HAP-1 (cell line): ENCODE results near the gene C1QTNF8.

Source experiments
- DNase-seq, 2 experiments: peaks; one replicate each; pipeline ENCODE4 v3.0.0-alpha.2; 2016 to 2020; ENCODE audit warnings: low spot score in 2 of 2
- H3K27me3 ChIP-seq: fragments of 250-450 bp; sonication (Bioruptor Pico); 2 replicates; pipeline ENCODE4 v1.5.1; 2020; ENCODE audit warnings: low read depth, mild to moderate bottlenecking, moderate library complexity
- H3K36me3 ChIP-seq: fragments of 250-450 bp; sonication (Bioruptor Pico); replicated peaks from 2 replicates; pipeline ENCODE4 v1.5.1; 2020; ENCODE audit warnings: mild to moderate bottlenecking
- H3K4me1 ChIP-seq: fragments of 250-450 bp; sonication (Bioruptor Pico); 2 replicates; pipeline ENCODE4 v1.5.1; 2020; ENCODE audit warnings: mild to moderate bottlenecking
- H3K4me3 ChIP-seq: fragments of 250-450 bp; sonication (Bioruptor Pico); 2 replicates; pipeline ENCODE4 v1.5.1; 2020; ENCODE audit warnings: mild to moderate bottlenecking, moderate library complexity
- H3K9me3 ChIP-seq: fragments of 250-450 bp; sonication (Bioruptor Pico); 2 replicates; pipeline ENCODE4 v1.5.1; 2020; ENCODE audit warnings: mild to moderate bottlenecking, moderate library complexity
- in situ Hi-C: fragments of 300-500 bp; cut with MboI; formaldehyde crosslinking; loops from 3 replicates; pipeline ENCODE4 v1.14.3; 2020; ENCODE audit warnings: low sequenced_read_pairs, inconsistent platforms, mixed read lengths

C1QTNF8 gene

GRCh38 chr16:1108299-1109252 lies 12.5 kb upstream of the C1QTNF8 start:
- in situ Hi-C loops, result no loop called here
- H3K27me3 ChIP-seq, result peaks cover 56% of the 10 kb centered on the region
- DNase-seq, result peak in 1 of 2 experiments; percentile 35
- no peaks in the 10 kb centered on the region for H3K4me1 ChIP-seq
- H3K4me3 ChIP-seq, result no peak overlapping the region
- no peaks in the 10 kb centered on the region for H3K9me3 ChIP-seq
- H3K36me3 ChIP-seq, result no peaks in the 10 kb centered on the region

- Histone ChIP-seq H3K4me3 (no peak overlapping the region), H3K36me3 (no peaks in the 10 kb centered on the region), H3K9me3 (no peaks in the 10 kb centered on the region), H3K27me3 (peaks cover 48% of the 10 kb centered on the region), H3K4me1 (no peaks in the 10 kb centered on the region; the same call in 1 of the 2 replicates)
- DNase-seq, result no peak
- in situ Hi-C loops, result no loop called here
Measured at GRCh38 chr16:1107731-1108130, 11.7 kb upstream of the C1QTNF8 start.

- in situ Hi-C loops, result no loop called here
- H3K36me3 ChIP-seq, result no peaks in the 10 kb centered on the region
- no peaks in the 10 kb centered on the region; the same call in 1 of the 2 replicates for H3K4me1 ChIP-seq
- DNase-seq, result no peak
- peaks cover 42% of the 10 kb centered on the region for H3K27me3 ChIP-seq
- H3K9me3 ChIP-seq, result no peaks in the 10 kb centered on the region
- no peak overlapping the region for H3K4me3 ChIP-seq
Measured at GRCh38 chr16:1107141-1107540, 11.1 kb upstream of the C1QTNF8 start.

GRCh38 chr16:1106659-1107058 lies 10.6 kb upstream of the C1QTNF8 start:
- Histone ChIP-seq H3K9me3 (no peaks in the 10 kb centered on the region), H3K27me3 (peaks cover 37% of the 10 kb centered on the region), H3K36me3 (no peaks in the 10 kb centered on the region), H3K4me1 (no peaks in the 10 kb centered on the region; the same call in 1 of the 2 replicates), H3K4me3 (no peak overlapping the region)
- in situ Hi-C loops, result no loop called here
- DNase-seq, result no peak

- in situ Hi-C loops, result no loop called here
Measured at GRCh38 chr16:1105888-1106620, 10.0 kb upstream of the C1QTNF8 start.

GRCh38 chr16:1103636-1103980 lies 7.6 kb upstream of the C1QTNF8 start:
- DNase-seq, result no peak
- Histone ChIP-seq H3K27me3 (peaks cover 11% of the 10 kb centered on the region; the same call in 1 of the 2 replicates), H3K4me3 (peak overlapping the region; percentile 49), H3K9me3 (no peaks in the 10 kb centered on the region), H3K36me3 (no peaks in the 10 kb centered on the region), H3K4me1 (no peaks in the 10 kb centered on the region; the same call in 1 of the 2 replicates)
- in situ Hi-C loops, result no loop called here

More at GRCh38 chr16:1105888-1106620, 10.0 kb upstream of the C1QTNF8 start:
- peaks cover 36% of the 10 kb centered on the region for H3K27me3 ChIP-seq
- DNase-seq, result peak; percentile 20 to 82
- no peak overlapping the region for H3K4me3 ChIP-seq
- H3K36me3 ChIP-seq, result no peaks in the 10 kb centered on the region
- no peaks in the 10 kb centered on the region; the same call in 1 of the 2 replicates for H3K4me1 ChIP-seq
- no peaks in the 10 kb centered on the region for H3K9me3 ChIP-seq

GRCh38 chr16:1102921-1103635 lies 7.0 kb upstream of the C1QTNF8 start:
- no peaks in the 10 kb centered on the region; the same call in 1 of the 2 replicates for H3K4me1 ChIP-seq
- no peaks in the 10 kb centered on the region for H3K9me3 ChIP-seq
- H3K27me3 ChIP-seq, result peaks cover 6% of the 10 kb centered on the region; the same call in 1 of the 2 replicates
- no peaks in the 10 kb centered on the region for H3K36me3 ChIP-seq
- in situ Hi-C loops, result no loop called here
- peak; percentile 37 to 88 for DNase-seq
- peak overlapping the region; percentile 49 for H3K4me3 ChIP-seq

- in situ Hi-C loops, result no loop called here
- no peak for DNase-seq
- no peak overlapping the region for H3K4me3 ChIP-seq
- 0 out of 2 replicates have a peak, but pooled peaks cover 4% of the 10 kb centered on the region for H3K27me3 ChIP-seq
- no peaks in the 10 kb centered on the region; the same call in 1 of the 2 replicates for H3K4me1 ChIP-seq
- H3K36me3 ChIP-seq, result no peaks in the 10 kb centered on the region
- no peaks in the 10 kb centered on the region for H3K9me3 ChIP-seq
Measured at GRCh38 chr16:1102333-1102700, 6.3 kb upstream of the C1QTNF8 start.

- in situ Hi-C loops, result no loop called here
- H3K36me3 ChIP-seq, result no peaks in the 10 kb centered on the region
- H3K4me3 ChIP-seq, result no peak overlapping the region
- DNase-seq, result no peak
- no peaks in the 10 kb centered on the region; the same call in 1 of the 2 replicates for H3K4me1 ChIP-seq
- H3K9me3 ChIP-seq, result no peaks in the 10 kb centered on the region
- 0 out of 2 replicates have a peak, but pooled peaks cover 4% of the 10 kb centered on the region for H3K27me3 ChIP-seq
Measured at GRCh38 chr16:1101573-1102332, 5.7 kb upstream of the C1QTNF8 start.

GRCh38 chr16:1101133-1101532 lies 5.1 kb upstream of the C1QTNF8 start:
- H3K9me3 ChIP-seq, result no peaks in the 10 kb centered on the region
- H3K27me3 ChIP-seq, result 0 out of 2 replicates have a peak, but pooled peaks cover 4% of the 10 kb centered on the region
- in situ Hi-C loops, result no loop called here
- H3K4me1 ChIP-seq, result no peaks in the 10 kb centered on the region; the same call in 1 of the 2 replicates
- no peaks in the 10 kb centered on the region for H3K36me3 ChIP-seq
- no peak overlapping the region for H3K4me3 ChIP-seq
- DNase-seq, result no peak

GRCh38 chr16:1100084-1100800 lies 4.2 kb upstream of the C1QTNF8 start:
- DNase-seq, result no peak
- H3K4me3 ChIP-seq, result no peak overlapping the region
- H3K36me3 ChIP-seq, result no peaks in the 10 kb centered on the region
- H3K27me3 ChIP-seq, result 0 out of 2 replicates have a peak, but pooled peaks cover 4% of the 10 kb centered on the region
- no peaks in the 10 kb centered on the region; the same call in 1 of the 2 replicates for H3K4me1 ChIP-seq
- in situ Hi-C loops, result no loop called here
- H3K9me3 ChIP-seq, result no peaks in the 10 kb centered on the region
